B cell (primary cell): Measurements from ENCODE around the gene KIAA1328. TPM values are rescaled to one million over a fixed set of nuclear protein-coding genes. Genes with fewer than 3 reads are reported as not detected.

Source experiments
- ATAC-seq: fragments of 200-7000 bp; cut with Tn5 transposase; one replicate; pipeline ENCODE4 v1.10.0; 2021; ENCODE audit warnings: low read depth, mild to moderate bottlenecking, moderate number of reproducible peaks, moderate library complexity
- CTCF ChIA-PET: fragments of 350-600 bp; sonication (Branson Sonifier 250); formaldehyde crosslinking; loops from one replicate; lab custom pipeline; 2021; ENCODE audit warnings: antibody characterized with exemption, inconsistent platforms; lab: Charles Lee
- POLR2A ChIA-PET: fragments of 350-600 bp; sonication (Branson Sonifier 250); formaldehyde crosslinking; loops from one replicate; lab custom pipeline; 2021; ENCODE audit warnings: antibody characterized with exemption; lab: Charles Lee
- DNase-seq: peaks from one replicate; pipeline ENCODE4 v3.0.0; 2013
- H2AFZ ChIP-seq: 2 replicates; pipeline ENCODE4 v1.6.1; 2012; ENCODE audit warnings: mild to moderate bottlenecking, low read depth, low read length; ENCODE audit not compliant: insufficient read depth, poor library complexity, severe bottlenecking
- H3K27ac ChIP-seq, 2 donors: 1 replicate in 1 of 2; 2 replicates in 1 of 2; pipeline ENCODE4 v1.5.1; 2012 to 2013; ENCODE audit warnings: low read length in 2 of 2, mild to moderate bottlenecking in 2 of 2, moderate library complexity in 1 of 2
- H3K27me3 ChIP-seq, 4 experiments: fragments of 200-600 bp in 1 of 4; sonication (generic) in 1 of 4; replicated peaks in 1 of 4; 1 replicate in 2 of 4; 2 replicates in 2 of 4; pipeline versions ENCODE4 v1.6.1 to v1.7.0; 2013 to 2016; ENCODE audit warnings: low read length in 3 of 4, mild to moderate bottlenecking in 2 of 4, mixed read lengths in 1 of 4, moderate library complexity in 1 of 4; ENCODE audit not compliant: insufficient read depth in 4 of 4, control insufficient read depth in 3 of 4; ENCODE audit errors: control extremely low read depth in 1 of 4
- H3K36me3 ChIP-seq, 2 experiments: replicated peaks in 1 of 2; 1 replicate in 1 of 2; 2 replicates in 1 of 2; pipeline versions ENCODE4 v1.6.1 to v1.7.1; 2013; ENCODE audit warnings: low read length in 1 of 2; ENCODE audit not compliant: insufficient read depth in 2 of 2, control insufficient read depth in 1 of 2; ENCODE audit errors: control extremely low read depth in 1 of 2, extremely low read depth in 1 of 2
- H3K4me1 ChIP-seq, 2 donors: fragments of 200-600 bp in 1 of 2; sonication (generic) in 1 of 2; 1 replicate in 1 of 2; 2 replicates in 1 of 2; pipeline versions ENCODE4 v1.5.1 to v1.6.1; 2013 to 2017; ENCODE audit warnings: low read length in 2 of 2; ENCODE audit not compliant: control insufficient read depth in 2 of 2, insufficient read depth in 2 of 2
- H3K4me2 ChIP-seq: replicated peaks from 2 replicates; pipeline ENCODE3; 2012; ENCODE audit warnings: mild to moderate bottlenecking, low read depth, low read length; ENCODE audit not compliant: poor library complexity, severe bottlenecking
- H3K4me3 ChIP-seq, 5 experiments: fragments of 200-600 bp in 1 of 5; sonication (generic) in 1 of 5; 1 replicate in 3 of 5; 2 replicates in 2 of 5; pipeline versions ENCODE4 v1.5.1 to v1.7.0; 2011 to 2016; ENCODE audit warnings: low read length in 4 of 5, mild to moderate bottlenecking in 4 of 5, low read depth in 2 of 5, control low read depth in 1 of 5, moderate library complexity in 1 of 5; ENCODE audit not compliant: insufficient read depth in 1 of 5; ENCODE audit errors: control extremely low read depth in 1 of 5, extremely low read depth in 1 of 5
- H3K79me2 ChIP-seq: fragments of 200-600 bp; sonication (generic); one replicate; pipeline ENCODE4 v1.6.0; 2016; ENCODE audit warnings: low read length; ENCODE audit not compliant: control insufficient read depth, insufficient read depth
- H3K9ac ChIP-seq: fragments of 200-600 bp; sonication (generic); 2 replicates; pipeline ENCODE4 v1.6.1; 2017; ENCODE audit warnings: mild to moderate bottlenecking, low read length, moderate library complexity
- H3K9me3 ChIP-seq, 3 donors: one replicate each; pipeline versions ENCODE4 v1.6.1 to v1.7.1; 2013; ENCODE audit warnings: low read length in 2 of 3; ENCODE audit not compliant: control insufficient read depth in 2 of 3, insufficient read depth in 1 of 3; ENCODE audit errors: control extremely low read depth in 1 of 3
- H4K20me1 ChIP-seq: 2 replicates; pipeline ENCODE4 v1.6.0; 2012; ENCODE audit warnings: mild to moderate bottlenecking, low read length; ENCODE audit not compliant: insufficient read depth, control insufficient read depth, poor library complexity, severe bottlenecking
- H3K27ac Mint-ChIP-seq: one replicate; pipeline ENCODE4 v1.8.0; 2021; ENCODE audit warnings: mixed read lengths
- H3K27me3 Mint-ChIP-seq: one replicate; pipeline ENCODE4 v1.8.0; 2021; ENCODE audit warnings: mixed read lengths
- H3K4me1 Mint-ChIP-seq: one replicate; pipeline ENCODE4 v1.8.0; 2021; ENCODE audit warnings: mixed read lengths
- H3K4me3 Mint-ChIP-seq: one replicate; pipeline ENCODE4 v1.8.0; 2021; ENCODE audit warnings: mixed read lengths
- H3K9me3 Mint-ChIP-seq: one replicate; pipeline ENCODE4 v1.8.0; 2022; ENCODE audit warnings: mixed read lengths; ENCODE audit not compliant: insufficient read depth
- EZH2 ChIP-seq: IDR thresholded peaks from 2 replicates; pipeline ENCODE4 v1.6.1; 2012; ENCODE audit warnings: borderline replicate concordance, low read depth, mild to moderate bottlenecking, moderate library complexity, low read length; ENCODE audit not compliant: insufficient read depth, poor library complexity, severe bottlenecking
- WGBS: methylation state at CpG from one replicate; pipeline ENCODE4 v1.1.5; 2013; ENCODE audit warnings: missing lambda C conversion rate; ENCODE audit not compliant: insufficient coverage; 5-methylcytosine and 5-hydroxymethylcytosine counted together
- intact Hi-C: fragments of 100-400 bp; cut with micrococcal nuclease; formaldehyde crosslinking; loops from one replicate; pipeline ENCODE4 v1.10.0; 2022
- polyA plus RNA-seq: library from polyadenylated mRNA; depleted of rRNA; stranded (reverse); fragments of >200 nt; gene quantifications from 2 replicates; pipeline ENCODE4 v1.2.3, GENCODE V29; 2012
- total RNA-seq, 2 donors: library from RNA; stranded (reverse); fragments of 120-200 nt in 1 of 2; gene quantifications; 1 replicate in 1 of 2; 2 replicates in 1 of 2; pipeline versions ENCODE4 v1.2.3 to v1.2.4, GENCODE V29; 2013 to 2022
- TF ChIP-seq, protein P1 (sequence below): fragments of 200-600 bp; IDR thresholded peaks from one replicate; pipeline ENCODE4 v1.8.0; 2022; ENCODE audit warnings: antibody characterized with exemption, mild to moderate bottlenecking

Gene KIAA1328
- total and polyA plus RNA-seq, 2 donors (not counting 1 experiment from before 2014, with no cell fraction given), result 9.1 to 22.1 TPM

DNA sequence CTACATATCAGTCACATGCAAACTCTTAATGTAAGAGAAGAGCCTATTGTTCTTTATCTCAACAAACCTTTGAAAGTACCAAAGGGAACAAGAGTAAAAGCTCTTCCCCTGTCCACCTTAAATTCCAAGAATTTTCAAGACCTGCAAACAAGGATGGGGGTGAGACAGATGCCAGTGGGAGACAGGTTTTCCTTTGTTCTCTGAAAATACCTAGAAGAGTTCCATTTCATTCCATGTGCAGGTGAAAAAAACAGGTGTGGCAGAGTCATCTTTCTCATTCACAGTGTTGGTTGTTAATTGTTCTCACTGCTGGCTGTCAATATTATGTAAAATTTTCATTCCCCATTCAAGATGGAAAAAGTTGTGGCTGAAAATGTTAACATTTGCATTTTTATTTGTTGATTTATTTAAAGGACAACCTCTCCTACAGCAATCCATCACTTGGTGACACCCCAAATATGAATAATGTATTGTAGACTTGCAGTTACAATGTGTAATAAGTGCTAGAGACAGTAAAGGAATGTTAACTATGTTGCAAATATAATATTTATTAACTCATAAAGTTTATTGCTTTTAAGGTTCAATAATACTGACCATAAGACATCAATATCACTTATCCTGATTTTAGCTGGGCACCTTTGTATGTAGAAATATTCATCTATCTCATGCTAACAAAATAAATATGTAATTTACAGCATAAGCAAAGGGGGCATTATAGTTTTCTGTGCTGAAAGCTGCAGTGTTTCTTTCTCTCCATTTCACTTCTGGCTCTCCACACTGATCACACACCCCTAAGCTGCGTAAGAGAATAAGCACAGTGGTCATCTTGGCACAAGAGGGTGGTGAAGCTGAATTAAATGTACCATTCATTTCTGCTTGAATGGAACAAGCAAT is 347.0 kb downstream of the KIAA1328 start:
- no peaks in the 10 kb centered on the region for H3K4me1 ChIP-seq
- DNase-seq (no peak), ATAC-seq (no peak)
- CTCF ChIA-PET, result no interaction called here
- TF ChIP-seq, protein P1, sequence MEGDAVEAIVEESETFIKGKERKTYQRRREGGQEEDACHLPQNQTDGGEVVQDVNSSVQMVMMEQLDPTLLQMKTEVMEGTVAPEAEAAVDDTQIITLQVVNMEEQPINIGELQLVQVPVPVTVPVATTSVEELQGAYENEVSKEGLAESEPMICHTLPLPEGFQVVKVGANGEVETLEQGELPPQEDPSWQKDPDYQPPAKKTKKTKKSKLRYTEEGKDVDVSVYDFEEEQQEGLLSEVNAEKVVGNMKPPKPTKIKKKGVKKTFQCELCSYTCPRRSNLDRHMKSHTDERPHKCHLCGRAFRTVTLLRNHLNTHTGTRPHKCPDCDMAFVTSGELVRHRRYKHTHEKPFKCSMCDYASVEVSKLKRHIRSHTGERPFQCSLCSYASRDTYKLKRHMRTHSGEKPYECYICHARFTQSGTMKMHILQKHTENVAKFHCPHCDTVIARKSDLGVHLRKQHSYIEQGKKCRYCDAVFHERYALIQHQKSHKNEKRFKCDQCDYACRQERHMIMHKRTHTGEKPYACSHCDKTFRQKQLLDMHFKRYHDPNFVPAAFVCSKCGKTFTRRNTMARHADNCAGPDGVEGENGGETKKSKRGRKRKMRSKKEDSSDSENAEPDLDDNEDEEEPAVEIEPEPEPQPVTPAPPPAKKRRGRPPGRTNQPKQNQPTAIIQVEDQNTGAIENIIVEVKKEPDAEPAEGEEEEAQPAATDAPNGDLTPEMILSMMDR, result no peak
- no peak for TF ChIP-seq EZH2
- Mint-ChIP-seq H3K4me1 (no peaks in the 10 kb centered on the region), H3K4me3 (no peak overlapping the region), H3K9me3 (no peaks in the 10 kb centered on the region), H3K27ac (no peak overlapping the region), H3K27me3 (no peaks in the 10 kb centered on the region)
- intact Hi-C loops, result no loop called here
- POLR2A ChIA-PET, result no interaction called here
- no peaks in the 10 kb centered on the region for H3K79me2 ChIP-seq
- H3K4me3 ChIP-seq, result no peak overlapping the region
- H3K9me3 ChIP-seq, result no peaks in the 10 kb centered on the region
- H3K9ac ChIP-seq, result no peak overlapping the region
- H2AFZ ChIP-seq, result no peak overlapping the region
- no CpG with 5 or more reads among the region's 1 CpG for WGBS
- H3K4me2 ChIP-seq, result no peak overlapping the region
- H3K36me3 ChIP-seq, result peaks cover 0 to 1% of the 10 kb centered on the region in 2 experiments
- no peaks in the 10 kb centered on the region for H3K27me3 ChIP-seq
- H3K27ac ChIP-seq, result no peak overlapping the region
- H4K20me1 ChIP-seq, result no peaks in the 10 kb centered on the region

DNA sequence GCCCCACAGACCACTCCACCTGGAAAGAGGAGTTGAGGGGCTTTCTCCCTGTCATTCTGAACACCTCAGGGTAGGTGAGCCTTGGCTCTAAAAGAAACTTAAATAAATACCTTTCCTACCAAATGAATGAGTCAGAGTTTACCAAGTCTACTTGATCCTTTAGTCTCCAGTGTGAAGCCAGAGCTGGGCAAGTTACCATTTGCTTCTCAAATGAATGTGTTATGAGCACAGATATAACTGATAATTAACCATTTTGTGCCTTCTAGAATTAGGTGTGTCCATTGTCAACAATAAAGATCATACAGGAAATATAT is 347.7 kb downstream of the KIAA1328 start:
- Histone ChIP-seq H2AFZ (no peak overlapping the region), H4K20me1 (no peaks in the 10 kb centered on the region), H3K4me3 (no peak overlapping the region), H3K9ac (no peak overlapping the region), H3K79me2 (no peaks in the 10 kb centered on the region), H3K27me3 (no peaks in the 10 kb centered on the region), H3K4me2 (no peak overlapping the region), H3K9me3 (no peaks in the 10 kb centered on the region), H3K36me3 (peaks cover 0 to 1% of the 10 kb centered on the region in 2 experiments), H3K27ac (no peak overlapping the region), H3K4me1 (no peaks in the 10 kb centered on the region)
- Mint-ChIP-seq H3K27me3 (no peaks in the 10 kb centered on the region), H3K4me1 (no peaks in the 10 kb centered on the region), H3K27ac (no peak overlapping the region), H3K9me3 (no peaks in the 10 kb centered on the region), H3K4me3 (no peak overlapping the region)
- TF ChIP-seq, protein P1, result no peak
- TF ChIP-seq EZH2, result no peak
- intact Hi-C loops, result no loop called here
- ATAC-seq (no peak), DNase-seq (no peak)
- POLR2A ChIA-PET, result no interaction called here
- CTCF ChIA-PET, result no interaction called here
